Activated CD4-positive, alpha-beta T cell treated with anti-CD3 and anti-CD28 coated beads, Interleukin-2, Interleukin-6, amounts not matched to agents 100 ng/mL and 50 ng/mL, durations not matched to agents 16 hours and 8 hours (primary cell): ENCODE measurements around the gene IL17D.

Experiments used
- DNase-seq: peaks from one replicate; pipeline ENCODE4 v3.0.0-alpha.2; 2020

The IL17D gene

DNA sequence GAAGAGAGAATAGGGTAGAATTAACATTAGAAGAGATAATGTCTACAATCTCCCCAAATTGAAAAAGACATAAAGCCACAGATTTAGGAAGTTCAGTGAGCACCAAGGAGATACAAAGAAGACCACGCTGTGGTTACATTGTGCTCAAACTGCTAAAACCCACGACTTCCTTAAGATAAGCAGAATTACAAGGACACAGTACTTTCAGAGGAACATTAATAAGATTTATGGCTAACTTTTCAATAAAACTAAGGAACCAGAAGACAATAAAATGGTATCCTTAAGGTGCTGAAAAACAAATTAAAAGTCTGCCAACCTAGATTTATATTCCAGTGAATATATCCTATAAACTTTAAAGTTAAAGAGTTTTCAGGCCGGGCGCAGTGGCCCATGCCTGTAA is 7.4 kb upstream of the IL17D start:
- DNase-seq = no peak

DNA sequence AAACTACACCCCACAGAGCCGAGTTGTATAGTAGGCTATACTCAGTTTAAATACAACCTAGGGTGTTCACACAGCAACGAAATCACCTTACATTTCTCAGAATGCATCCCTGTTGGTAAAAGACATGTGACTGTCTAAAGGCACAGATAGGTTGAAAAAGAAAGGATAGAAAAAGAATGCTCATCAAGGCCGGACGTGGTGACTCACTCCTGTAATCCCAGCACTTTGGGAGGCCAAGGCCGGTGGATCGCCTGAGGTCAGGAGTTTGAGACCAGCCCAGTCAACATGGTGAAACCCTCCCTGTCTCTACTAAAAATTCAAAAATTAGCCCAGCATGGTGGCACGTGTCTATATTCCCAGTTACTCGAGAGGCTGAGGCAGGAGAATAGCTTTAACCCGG is 3.8 kb upstream of the IL17D start:
- no peak for DNase-seq

DNA sequence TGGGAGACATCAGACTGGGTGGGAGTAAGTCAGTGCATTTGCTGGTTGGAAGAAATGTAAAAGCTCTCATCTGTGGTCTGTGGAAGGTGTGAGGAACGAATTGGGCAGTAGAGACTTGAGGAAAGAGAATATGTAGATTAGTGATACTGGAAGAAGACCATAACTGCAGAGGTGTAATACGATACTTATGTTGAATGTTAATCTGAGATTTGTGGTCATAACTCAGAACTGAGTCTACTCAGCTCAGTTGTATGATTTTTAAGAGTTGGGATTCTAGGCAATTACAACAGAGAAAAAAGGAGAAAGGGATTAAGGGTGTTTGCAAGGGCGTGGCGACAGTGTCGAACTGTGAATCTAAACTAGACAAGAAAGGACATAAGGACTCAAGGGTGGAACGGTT is 3.2 kb upstream of the IL17D start:
- no peak for DNase-seq

DNA sequence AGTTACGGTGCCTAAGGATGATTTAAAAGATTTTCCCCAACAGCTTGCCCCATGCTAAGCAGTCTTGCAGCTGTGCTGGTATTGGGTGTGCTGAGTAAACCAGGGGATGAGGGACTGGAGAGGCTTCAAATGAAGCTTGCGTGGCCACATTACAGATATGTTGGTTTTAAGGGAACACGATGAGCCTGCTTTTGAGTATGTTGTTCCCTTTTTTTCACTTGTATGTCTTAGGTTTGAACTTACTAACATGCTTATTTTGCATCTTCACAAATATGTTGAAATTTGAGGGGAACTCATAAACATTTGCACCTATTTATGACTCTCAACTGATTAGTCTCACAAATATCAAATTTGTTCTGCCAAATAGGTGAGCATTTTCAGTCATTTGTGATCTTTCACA is 2.0 kb upstream of the IL17D start:
- DNase-seq = no peak

DNA sequence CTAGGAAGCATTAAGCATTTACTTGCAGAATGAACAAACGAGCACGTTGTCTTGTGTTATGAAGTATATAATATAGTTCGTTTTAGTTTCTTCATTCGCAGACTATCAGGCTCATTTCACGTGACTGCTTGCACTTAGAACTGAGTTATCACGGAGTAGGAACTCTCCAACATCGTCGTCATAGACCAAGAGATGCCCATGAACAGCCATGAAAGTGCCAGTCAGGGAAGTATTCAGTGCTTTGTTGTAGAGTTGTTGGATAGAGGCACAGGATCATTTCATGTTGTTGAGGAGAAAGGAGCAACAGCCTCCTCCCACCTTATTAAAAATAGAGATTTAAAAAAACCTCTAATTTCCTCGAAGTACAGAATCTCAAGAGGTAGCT is 977 bp upstream of the IL17D start:
- no peak for DNase-seq

DNA sequence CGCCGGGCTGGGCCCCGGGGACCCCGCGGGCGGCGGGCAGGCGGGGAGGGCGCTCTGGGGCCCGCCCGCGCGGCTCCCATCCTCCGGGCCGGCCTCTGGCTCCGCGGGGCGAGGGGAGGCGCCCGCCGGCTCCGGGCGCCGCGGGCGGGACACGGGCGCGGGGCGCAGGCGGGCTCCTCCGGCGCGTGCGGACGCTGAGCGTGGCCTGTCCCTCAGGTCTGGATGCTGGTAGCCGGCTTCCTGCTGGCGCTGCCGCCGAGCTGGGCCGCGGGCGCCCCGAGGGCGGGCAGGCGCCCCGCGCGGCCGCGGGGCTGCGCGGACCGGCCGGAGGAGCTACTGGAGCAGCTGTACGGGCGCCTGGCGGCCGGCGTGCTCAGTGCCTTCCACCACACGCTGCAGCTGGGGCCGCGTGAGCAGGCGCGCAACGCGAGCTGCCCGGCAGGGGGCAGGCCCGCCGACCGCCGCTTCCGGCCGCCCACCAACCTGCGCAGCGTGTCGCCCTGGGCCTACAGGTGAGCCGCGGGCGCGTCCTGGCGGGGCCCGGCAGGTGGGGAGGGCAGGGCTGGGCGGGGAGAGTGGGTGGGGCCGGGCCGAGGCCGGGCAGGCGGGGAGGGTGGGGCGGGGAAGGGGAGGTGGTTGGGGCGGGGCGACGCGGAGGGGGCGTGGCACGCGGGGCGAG is 420 bp downstream of the IL17D start:
- DNase-seq = peak; percentile 75

DNA sequence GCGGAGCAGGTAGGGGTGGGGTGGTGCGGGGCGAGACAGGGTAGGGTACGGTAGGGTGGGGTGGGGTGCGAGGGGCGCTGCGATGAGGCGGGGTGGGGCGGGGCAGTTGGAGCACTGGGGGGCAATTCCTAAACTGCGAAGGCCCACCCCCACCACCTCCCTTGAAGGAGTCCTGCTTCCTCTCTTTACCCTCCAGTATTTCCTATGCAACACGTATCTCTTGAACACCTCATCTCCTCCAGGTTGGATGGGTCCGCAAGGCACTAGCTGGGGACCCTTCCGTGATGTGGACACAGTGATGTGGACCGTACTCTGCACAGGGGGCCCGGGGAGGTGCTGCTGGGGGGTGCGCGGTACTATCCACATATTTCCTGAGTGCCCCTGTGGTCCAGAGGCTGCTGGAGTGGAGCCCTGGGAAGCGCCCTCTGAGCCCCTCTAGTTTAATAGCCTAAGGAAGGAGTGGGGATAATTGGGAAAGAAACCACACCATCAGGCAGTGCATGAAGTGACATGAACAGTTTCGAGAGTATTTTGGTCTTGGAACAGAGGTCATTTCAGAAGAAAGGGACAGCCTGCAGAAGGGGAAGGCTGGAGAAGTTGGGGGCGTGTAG is 1.1 kb downstream of the IL17D start:
- DNase-seq = no peak

DNA sequence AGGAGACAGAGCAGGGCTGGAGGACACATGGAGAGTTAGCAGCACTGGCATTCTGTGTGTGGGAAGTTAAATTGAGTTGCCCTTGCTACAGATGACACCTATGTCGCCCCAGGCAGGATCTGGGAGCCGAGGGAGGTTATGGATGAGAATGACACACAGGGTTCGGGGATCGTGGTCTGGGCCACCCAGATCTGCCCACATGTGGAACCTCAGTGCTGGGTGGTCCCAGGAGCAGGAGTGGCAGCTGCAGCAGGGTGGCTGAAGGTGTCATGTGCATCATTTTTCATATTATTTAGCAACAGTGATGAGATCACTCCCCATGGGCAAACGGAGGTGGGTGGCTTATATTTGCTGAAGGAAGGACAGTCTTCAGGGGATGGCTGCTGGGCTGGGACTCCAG is 3.2 kb downstream of the IL17D start:
- DNase-seq = no peak

DNA sequence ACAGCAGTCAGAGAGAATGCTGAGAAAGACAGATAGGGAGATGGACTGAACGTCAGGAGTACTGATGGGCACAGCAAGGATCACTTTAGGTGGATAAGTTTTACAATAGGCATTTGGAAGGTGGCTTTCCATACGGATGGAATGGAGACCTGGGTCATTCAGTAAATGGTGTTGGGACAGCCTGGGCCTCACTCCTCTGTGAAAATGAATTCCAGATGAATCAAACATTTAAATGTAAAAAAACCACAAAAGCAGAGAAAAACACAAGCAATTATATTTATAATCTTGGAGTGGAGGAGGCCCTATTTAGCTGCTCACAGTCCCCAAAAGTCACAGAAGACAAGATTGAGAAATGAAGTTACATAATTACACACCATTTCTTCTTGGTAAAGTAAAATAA is 4.7 kb downstream of the IL17D start:
- DNase-seq = no peak

DNA sequence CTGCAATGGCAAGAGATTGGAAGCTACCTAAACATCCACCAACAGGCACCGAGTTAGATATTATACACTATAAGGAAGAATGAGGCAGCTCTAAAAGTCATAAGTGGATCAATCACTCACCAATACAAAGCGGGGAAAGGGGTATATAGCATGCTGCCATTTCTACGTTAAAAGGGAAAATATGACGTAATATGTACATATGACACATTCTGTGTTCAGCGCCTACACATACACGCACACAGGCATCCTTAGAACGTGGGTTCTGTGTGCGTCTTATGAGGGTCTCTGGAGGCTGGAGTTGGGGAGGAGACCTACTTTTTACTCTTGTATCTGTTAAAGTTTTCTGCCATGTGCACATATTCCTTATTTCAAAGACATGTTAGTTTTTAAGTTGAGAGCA is 5.9 kb downstream of the IL17D start:
- no peak for DNase-seq

DNA sequence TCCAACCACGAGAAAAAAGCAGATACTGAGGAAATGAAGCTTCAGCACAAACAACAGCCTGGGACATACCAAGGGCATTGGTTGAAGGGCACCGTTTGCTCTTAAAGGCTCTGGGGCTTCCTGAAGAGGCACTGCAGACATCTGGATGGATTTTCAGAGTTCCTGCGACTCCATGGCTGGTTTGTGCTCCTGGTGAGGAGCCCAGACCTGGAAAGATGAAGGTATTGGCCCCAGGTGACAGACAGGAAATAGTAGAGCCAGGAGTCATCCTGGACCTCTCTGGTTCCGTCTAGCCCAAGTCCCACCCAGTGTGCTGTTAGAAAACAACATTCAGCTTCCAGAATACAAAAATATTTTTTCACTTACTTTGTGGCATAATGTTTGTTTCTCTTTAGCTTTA is 6.3 kb downstream of the IL17D start:
- no peak for DNase-seq

DNA sequence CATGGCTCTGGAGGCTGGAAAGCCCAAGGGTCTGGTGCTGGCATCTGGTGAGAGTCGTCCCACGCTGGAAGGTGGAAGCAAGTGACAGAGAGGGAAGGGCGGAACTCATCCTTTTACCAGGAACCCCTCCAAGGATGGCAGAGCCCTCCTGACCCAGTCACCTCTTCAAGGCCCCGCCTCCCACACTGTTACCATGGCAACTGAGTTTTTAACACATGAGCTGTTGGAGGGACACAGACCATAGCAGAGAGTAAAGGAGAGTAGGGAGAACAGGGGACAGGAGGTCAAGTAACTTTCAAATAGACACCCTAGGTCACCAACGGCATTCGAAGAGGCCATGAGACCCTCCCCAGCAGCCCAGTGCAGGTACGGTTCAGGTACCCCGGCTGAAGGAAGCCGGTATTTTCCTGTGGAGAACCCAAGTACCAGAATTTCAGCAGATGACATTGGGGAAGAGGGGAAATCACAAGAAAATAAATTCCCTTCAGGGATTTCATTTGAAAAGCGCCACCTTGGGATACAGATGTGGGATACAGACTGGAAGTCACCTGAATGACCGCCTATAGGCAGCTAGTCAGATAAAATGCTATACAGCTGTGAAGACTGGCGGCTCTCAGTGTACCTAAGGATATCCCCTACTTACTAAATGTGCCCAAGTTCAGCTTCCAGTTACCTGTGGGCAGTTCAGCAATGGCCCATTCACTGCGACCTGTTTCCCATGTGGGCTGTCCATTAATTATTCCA is 8.0 kb downstream of the IL17D start:
- DNase-seq = no peak

DNA sequence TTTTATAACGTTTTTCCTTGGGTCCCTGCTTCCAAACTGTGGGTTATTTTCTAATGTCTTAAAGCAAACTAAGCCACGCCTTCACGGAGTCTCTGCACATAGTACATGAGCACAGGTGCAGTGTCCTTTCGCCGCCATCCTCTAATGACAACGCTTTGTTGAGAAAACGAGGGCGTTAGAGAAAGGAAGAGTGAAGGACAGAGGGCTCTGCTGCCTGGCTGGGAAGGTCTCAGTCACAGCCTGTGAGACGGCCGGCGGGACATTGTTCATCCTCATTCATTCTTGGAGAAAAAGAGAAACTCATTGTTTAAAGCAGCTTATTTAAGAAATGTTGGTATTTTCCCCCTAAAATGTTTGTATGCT is 9.5 kb downstream of the IL17D start:
- no peak for DNase-seq

DNA sequence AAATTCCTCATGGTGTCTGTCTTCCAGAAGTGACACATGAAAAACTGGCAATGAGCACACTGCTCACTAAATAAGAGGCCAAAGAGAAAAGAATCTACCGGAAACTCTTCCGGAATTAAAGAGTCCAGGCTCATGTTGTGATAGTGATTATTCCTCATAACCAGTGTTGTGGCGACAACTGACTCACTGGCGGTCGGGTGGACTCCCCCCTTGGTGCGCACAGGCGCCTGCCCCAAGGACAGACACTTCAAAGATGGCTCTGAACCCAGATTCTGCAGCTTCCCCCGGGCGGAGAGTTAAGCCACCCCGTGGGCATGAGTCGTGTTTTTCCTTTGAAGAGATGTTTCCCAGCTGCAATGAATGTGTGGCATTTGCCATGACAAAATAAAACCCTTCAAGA is 10.3 kb downstream of the IL17D start:
- DNase-seq = no peak

DNA sequence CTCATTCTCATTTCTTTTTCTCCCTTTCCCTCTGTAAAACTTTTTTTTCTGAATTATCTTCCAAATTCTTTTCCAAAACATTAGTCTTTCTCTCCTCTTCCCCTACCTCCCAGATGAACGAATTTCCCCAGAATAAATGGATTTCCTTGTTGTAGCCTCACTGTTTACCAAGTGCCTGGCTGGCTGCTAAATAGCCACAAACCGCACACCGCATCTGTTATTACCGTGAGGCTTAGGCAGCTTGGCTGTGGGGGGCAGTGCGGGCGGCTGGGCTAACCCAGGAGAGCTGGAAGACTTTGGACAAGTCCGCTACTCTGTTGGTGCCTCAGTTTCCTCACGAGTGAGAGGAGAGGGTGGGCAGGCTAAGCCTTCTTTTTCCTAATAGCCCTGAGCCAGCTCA is 10.7 kb downstream of the IL17D start:
- DNase-seq = no peak

DNA sequence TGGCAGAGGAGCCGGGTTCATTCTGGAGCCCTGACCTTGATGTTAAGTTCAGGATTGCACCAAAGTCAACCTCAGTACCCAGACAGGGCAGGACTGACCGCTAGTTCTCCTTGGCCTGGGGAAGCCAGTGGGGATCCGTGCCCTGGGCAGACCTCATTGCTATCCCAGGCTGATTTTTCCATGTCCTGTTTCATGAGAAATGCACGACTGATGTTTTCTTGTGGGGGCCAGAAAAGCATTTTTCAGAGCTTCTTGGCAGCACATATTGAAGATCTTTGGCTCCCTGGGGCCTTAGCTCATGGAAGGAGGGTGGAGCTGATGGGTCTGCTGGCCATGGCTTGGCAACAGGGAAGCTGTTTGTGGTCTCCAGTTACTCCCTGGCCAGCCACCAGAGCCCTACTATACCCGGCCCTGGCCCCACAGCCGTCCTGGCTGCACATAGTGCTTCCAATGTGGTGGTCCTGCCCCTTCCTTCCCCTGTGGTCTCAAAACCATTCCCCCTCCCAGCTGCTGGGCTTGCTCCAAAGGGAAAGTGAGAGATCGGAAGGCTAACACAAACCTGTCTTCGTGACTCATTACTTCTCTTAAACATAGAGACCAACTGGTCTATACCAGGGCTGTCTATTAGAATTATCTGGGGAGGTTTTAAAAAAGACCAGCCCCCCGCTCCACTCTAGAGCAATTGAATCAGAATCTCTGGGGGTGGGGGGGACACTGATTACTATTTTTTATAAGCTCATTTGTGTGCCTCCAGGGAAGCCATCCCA is 11.2 kb downstream of the IL17D start:
- DNase-seq = no peak

DNA sequence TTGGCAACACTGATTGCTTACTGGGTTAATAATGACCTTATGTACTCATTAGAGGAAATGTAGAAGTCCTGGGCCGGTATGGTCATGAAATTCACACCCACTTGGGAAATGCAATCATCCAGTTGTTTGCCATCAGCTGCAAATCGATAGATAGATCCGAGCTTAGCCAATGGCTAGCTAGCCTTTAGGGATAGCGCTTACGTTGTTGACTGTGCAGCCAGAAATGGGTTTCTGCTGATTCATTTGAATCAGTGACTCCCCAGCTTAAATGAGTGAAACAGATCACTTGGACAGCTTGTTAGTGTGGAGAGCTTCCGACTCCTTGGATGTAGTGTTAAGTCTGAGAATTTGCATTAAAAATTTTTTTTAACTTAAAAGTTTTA is 11.8 kb downstream of the IL17D start:
- DNase-seq = no peak

DNA sequence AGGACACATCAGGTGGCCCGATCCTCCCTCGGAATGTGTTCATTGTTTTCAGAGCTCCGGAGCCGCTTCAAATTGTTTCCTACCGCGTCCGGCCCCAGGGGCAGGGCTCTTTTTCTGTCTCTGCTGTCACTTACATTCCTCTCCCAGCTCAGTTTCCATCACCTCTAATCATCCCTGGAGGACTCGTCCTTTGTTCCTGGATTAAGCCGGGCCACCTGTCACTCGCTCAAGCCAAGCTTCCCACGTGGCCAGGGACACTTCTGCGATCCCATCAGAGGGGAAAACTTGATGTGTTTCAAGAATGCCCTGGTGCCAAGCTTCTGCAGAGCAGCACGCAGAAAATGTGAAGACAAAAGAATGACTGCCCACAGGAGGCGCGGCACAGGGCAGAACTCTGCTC is 13.5 kb downstream of the IL17D start:
- no peak for DNase-seq

DNA sequence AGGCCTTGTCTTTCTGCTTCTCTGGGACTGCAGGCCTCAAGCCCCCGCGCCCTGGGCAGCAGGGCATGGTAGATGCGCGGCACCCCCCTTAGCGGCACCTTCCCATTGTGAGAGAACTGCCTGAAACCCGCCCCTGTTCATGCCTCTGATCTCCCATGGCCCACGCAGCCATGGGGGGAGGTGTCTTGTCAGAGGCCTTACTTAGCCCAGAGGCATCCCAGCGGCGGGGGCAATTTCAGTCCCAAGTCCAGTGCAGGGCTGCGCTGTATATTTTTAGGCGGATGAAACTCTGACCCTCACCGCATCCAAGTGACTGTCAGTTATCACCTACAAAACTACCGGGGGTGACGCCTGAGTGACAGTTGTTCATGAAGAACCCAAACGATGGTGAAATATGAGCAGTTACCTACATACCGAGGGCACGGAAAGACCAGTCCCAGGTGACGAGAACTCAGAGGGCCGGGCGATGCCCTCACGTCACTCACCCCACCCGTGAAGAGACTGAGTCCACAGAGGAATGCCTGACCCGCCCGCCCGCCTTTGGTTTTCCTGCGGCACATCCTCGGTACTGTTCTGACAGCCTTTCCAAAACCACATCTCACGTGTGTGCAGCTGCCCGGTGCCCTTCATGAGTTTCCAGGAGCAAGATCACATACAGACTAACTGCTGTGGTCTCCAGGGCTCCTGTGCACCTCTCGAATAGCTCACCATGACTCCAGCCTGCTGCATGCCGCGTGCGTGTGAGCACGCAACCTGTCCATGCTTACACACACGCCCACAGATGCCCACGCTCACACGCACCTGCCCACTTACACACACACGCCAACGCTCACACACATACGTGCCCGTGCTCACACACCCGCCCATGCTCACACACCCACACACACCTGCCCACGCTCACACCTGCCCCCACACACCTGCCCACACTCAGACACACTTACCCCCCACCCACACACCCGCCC is 14.4 kb downstream of the IL17D start:
- DNase-seq = no peak

DNA sequence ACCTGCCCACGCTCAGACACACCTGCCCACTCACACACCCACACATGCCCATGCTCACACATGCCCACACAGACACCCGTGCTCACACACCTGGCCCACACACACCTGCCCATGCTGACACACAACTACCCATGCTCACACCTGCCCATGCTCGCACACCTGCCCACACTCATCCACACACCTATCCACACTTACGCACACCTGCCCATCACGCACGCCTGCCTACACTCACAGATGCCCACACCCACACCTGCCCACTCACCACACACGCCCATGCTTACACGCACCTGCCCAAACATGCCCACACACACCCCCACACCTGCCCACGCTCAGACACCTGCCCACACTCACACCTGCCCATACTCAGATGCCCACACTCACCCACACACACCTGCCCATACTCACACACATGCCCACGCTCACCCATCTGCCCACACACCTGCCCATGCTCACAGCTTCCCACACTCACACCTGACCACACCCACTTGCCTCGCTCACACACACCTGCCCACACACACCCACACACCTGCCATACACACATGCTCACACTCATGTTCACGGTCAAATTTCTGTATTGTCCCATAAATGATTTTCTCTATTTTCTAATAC is 15.6 kb downstream of the IL17D start:
- DNase-seq = no peak

DNA sequence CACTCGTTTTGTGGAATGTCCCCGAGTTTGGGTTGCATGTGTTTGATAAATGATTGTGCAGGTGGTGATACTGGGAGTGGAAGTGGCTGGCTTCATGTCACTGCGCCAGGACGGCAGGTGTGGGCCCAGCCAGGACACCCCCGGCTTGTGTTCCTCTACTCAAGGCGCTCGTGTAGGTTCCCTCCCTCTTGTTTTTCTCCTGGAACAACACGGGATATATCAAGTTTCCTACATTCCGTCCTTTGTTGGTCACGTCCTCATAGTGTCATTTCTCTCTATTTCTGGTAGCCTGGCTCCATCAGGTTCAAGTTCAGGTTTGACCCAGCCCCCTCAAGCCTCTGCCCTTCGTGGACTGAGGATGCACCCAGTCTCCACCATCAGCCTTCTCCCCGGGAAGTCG is 16.3 kb downstream of the IL17D start:
- no peak for DNase-seq

DNA sequence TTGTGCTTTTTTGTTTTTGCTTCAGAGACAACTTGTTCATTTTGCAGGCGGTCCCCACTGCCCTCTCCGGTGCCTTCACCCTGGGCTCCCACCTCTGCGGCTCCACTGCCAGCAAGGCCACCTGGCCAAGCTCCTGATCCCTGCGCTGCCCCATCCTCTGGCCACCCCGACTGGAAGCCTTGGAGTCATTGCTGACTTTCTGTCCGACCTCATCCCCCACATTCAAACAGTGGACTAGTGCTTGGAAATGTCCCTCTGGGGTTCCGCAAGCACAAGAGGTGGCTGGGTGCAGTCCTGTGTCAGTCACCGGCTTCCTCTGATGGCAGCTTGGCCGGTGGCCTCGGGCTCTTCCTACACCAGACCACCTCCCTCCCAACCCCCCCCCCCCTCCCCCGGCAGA is 17.0 kb downstream of the IL17D start:
- DNase-seq = no peak
